OCI-LY1 (cell line): ENCODE data around the gene SFXN1.

Experiments
- H2AFZ ChIP-seq: fragments of 200-600 bp; sonication (generic), shearing (Covaris generic); 2 replicates; pipeline ENCODE4 v1.6.0; 2014; ENCODE audit warnings: antibody characterized with exemption, mild to moderate bottlenecking, low read length
- H3F3A ChIP-seq: fragments of 200-600 bp; sonication (generic), shearing (Covaris generic); 2 replicates; pipeline ENCODE4 v1.6.0; 2014; ENCODE audit warnings: mild to moderate bottlenecking, antibody characterized with exemption, low read length, moderate library complexity; ENCODE audit not compliant: insufficient read depth
- H3K27ac ChIP-seq: fragments of 200-600 bp; sonication (generic); 2 replicates; pipeline ENCODE4 v1.5.1; 2014; ENCODE audit warnings: low read length, mixed run types, mild to moderate bottlenecking, low read depth; ENCODE audit not compliant: poor library complexity, severe bottlenecking
- H3K27me3 ChIP-seq: fragments of 200-600 bp; sonication (generic); 2 replicates; pipeline ENCODE4 v1.6.0; 2014; ENCODE audit warnings: antibody characterized with exemption, mild to moderate bottlenecking, low read length, moderate library complexity; ENCODE audit not compliant: insufficient read depth
- H3K36me3 ChIP-seq: fragments of 200-600 bp; sonication (generic); 2 replicates; pipeline ENCODE4 v1.6.1; 2014; ENCODE audit warnings: mild to moderate bottlenecking, antibody characterized with exemption, low read length, moderate library complexity, mixed read lengths; ENCODE audit not compliant: insufficient read depth
- H3K4me1 ChIP-seq: fragments of 200-600 bp; sonication (generic); 2 replicates; pipeline ENCODE4 v1.5.1; 2014; ENCODE audit warnings: mild to moderate bottlenecking, low read length, moderate library complexity; ENCODE audit not compliant: insufficient read depth, severe bottlenecking
- H3K4me2 ChIP-seq: fragments of 200-600 bp; sonication (generic), shearing (Covaris generic); 2 replicates; pipeline ENCODE4 v1.6.1; 2014; ENCODE audit warnings: low read length
- H3K4me3 ChIP-seq: fragments of 200-600 bp; sonication (generic); 2 replicates; pipeline ENCODE4 v1.5.1; 2014; ENCODE audit warnings: low read length, low read depth, mild to moderate bottlenecking, mixed read lengths; ENCODE audit not compliant: poor library complexity, severe bottlenecking
- H3K79me2 ChIP-seq: fragments of 200-600 bp; shearing (Covaris generic); 2 replicates; pipeline ENCODE4 v1.6.1; 2016; ENCODE audit warnings: mixed run types, low read length, mixed read lengths; ENCODE audit not compliant: insufficient read depth
- H3K9ac ChIP-seq: fragments of 200-600 bp; sonication (generic), shearing (Covaris generic); 2 replicates; pipeline ENCODE4 v1.6.1; 2014; ENCODE audit warnings: mild to moderate bottlenecking, low read length, mixed read lengths
- H3K9me2 ChIP-seq: fragments of 200-600 bp; sonication (generic), shearing (Covaris generic); 2 replicates; pipeline ENCODE4 v1.6.1; 2014; ENCODE audit warnings: low read depth, mild to moderate bottlenecking, low read length, mixed read lengths
- H3K9me3 ChIP-seq: fragments of 200-600 bp; shearing (Covaris generic); 2 replicates; pipeline ENCODE4 v1.6.1; 2014; ENCODE audit warnings: low read length, mixed read lengths
- H4K20me1 ChIP-seq: fragments of 200-600 bp; sonication (generic), shearing (Covaris generic); 2 replicates; pipeline ENCODE4 v1.6.0; 2016; ENCODE audit warnings: mild to moderate bottlenecking, low read length; ENCODE audit not compliant: insufficient read depth
- CTCF ChIP-seq: fragments of 200-600 bp; sonication (generic), shearing (Covaris generic); IDR thresholded peaks from 2 replicates; pipeline ENCODE4 v1.5.1; 2017; ENCODE audit warnings: mild to moderate bottlenecking, antibody characterized with exemption, low read length, moderate library complexity, mixed read lengths
- EZH2 ChIP-seq: fragments of 200-600 bp; sonication (generic), shearing (Covaris generic); IDR thresholded peaks from 2 replicates; pipeline ENCODE4 v1.8.0; 2017; ENCODE audit warnings: borderline replicate concordance, mixed run types, mild to moderate bottlenecking, antibody characterized with exemption, low read length, moderate library complexity, mixed read lengths

Gene SFXN1

GRCh38 chr5:175465282-175465681, 13.1 kb upstream of the SFXN1 start:
- TF ChIP-seq CTCF (no peak), EZH2 (no peak)
- H3K4me3 ChIP-seq: no peak overlapping the region
- H3K4me2 ChIP-seq: no peak overlapping the region
- H3K4me1 ChIP-seq: peaks cover 9% of the 10 kb centered on the region
- H3K79me2 ChIP-seq: no peaks in the 10 kb centered on the region
- peaks cover 5% of the 10 kb centered on the region; the same call in 1 of the 2 replicates for H3K9me3 ChIP-seq
- H2AFZ ChIP-seq: no peak overlapping the region; the same call in 1 of the 2 replicates
- H3K9me2 ChIP-seq: no peaks in the 10 kb centered on the region
- no peaks in the 10 kb centered on the region for H3K36me3 ChIP-seq
- no peaks in the 10 kb centered on the region for H3F3A ChIP-seq
- H3K27me3 ChIP-seq: peaks cover 4% of the 10 kb centered on the region
- no peak overlapping the region for H3K27ac ChIP-seq
- H3K9ac ChIP-seq: no peak overlapping the region
- no peaks in the 10 kb centered on the region for H4K20me1 ChIP-seq

GRCh38 chr5:175466700-175467318, 11.6 kb upstream of the SFXN1 start:
- H3K9me3 ChIP-seq: peaks cover 5% of the 10 kb centered on the region; the same call in 1 of the 2 replicates
- H3K79me2 ChIP-seq: no peaks in the 10 kb centered on the region
- no peaks in the 10 kb centered on the region for H3K36me3 ChIP-seq
- no peaks in the 10 kb centered on the region for H4K20me1 ChIP-seq
- H3K4me2 ChIP-seq: no peak overlapping the region
- no peak overlapping the region for H3K27ac ChIP-seq
- H2AFZ ChIP-seq: no peak overlapping the region
- H3K4me3 ChIP-seq: no peak overlapping the region
- peaks cover 4% of the 10 kb centered on the region for H3K27me3 ChIP-seq
- no peaks in the 10 kb centered on the region for H3K9me2 ChIP-seq
- TF ChIP-seq EZH2 (no peak), CTCF (no peak)
- peaks cover 9% of the 10 kb centered on the region for H3K4me1 ChIP-seq
- H3K9ac ChIP-seq: no peak overlapping the region
- no peaks in the 10 kb centered on the region for H3F3A ChIP-seq

GRCh38 chr5:175467983-175468690, 10.2 kb upstream of the SFXN1 start:
- no peaks in the 10 kb centered on the region for H3K36me3 ChIP-seq
- no peaks in the 10 kb centered on the region for H3K9me2 ChIP-seq
- H3K4me2 ChIP-seq: no peak overlapping the region
- H3K9ac ChIP-seq: no peak overlapping the region
- H3F3A ChIP-seq: no peaks in the 10 kb centered on the region
- H3K79me2 ChIP-seq: no peaks in the 10 kb centered on the region
- H3K27ac ChIP-seq: no peak overlapping the region
- TF ChIP-seq CTCF (no peak), EZH2 (no peak)
- peaks cover 5% of the 10 kb centered on the region; the same call in 1 of the 2 replicates for H3K9me3 ChIP-seq
- H3K27me3 ChIP-seq: peaks cover 4% of the 10 kb centered on the region
- no peaks in the 10 kb centered on the region for H4K20me1 ChIP-seq
- peaks cover 9% of the 10 kb centered on the region for H3K4me1 ChIP-seq
- H3K4me3 ChIP-seq: no peak overlapping the region
- H2AFZ ChIP-seq: no peak overlapping the region
